ENCODE results near the gene FHOD3.
A peak's percentile ranks its signal among the peaks of the same experiment; 100 is the strongest.

The FHOD3 gene

GRCh38 chr18:36576339-36576738 is 278.8 kb downstream of the FHOD3 start:
- H3K27me3 ChIP-seq (ENCODE audit: insufficient read depth, low read length, poor library complexity, severe bottlenecking) = no peaks in the 10 kb centered on the region
- H3K36me3 ChIP-seq (ENCODE audit: insufficient read depth, low read length) = no peaks in the 10 kb centered on the region
- H3K4me3 ChIP-seq (ENCODE audit: low read length, poor library complexity, severe bottlenecking) = no peak overlapping the region
- TF ChIP-seq CTCF (conservative IDR thresholded peaks at IDR 0.05; ENCODE audit: low read length) (no peak), EZH2phosphoT487 (IDR thresholded peaks at IDR 0.05; ENCODE audit: borderline replicate concordance) (no peak)
- no peak overlapping the region for H3K4me2 ChIP-seq (ENCODE audit: low read depth, low read length, poor library complexity, severe bottlenecking)
- H3F3A ChIP-seq (ENCODE audit: low read depth) = no peaks in the 10 kb centered on the region
- no peaks in the 10 kb centered on the region for H3K9me3 ChIP-seq (ENCODE audit: insufficient read depth, low read depth, low read length)
- no peaks in the 10 kb centered on the region for H4K20me1 ChIP-seq (ENCODE audit: insufficient read depth, low read length, poor library complexity, severe bottlenecking)
- no peaks in the 10 kb centered on the region for H3K4me1 ChIP-seq (ENCODE audit: insufficient read depth, low read length, poor library complexity, severe bottlenecking)
- no peak overlapping the region for H2AFZ ChIP-seq (ENCODE audit: low read length)
- no peak overlapping the region for H3K9ac ChIP-seq (ENCODE audit: low read depth, low read length, poor library complexity, severe bottlenecking)
- no peaks in the 10 kb centered on the region for H3K9me2 ChIP-seq (replicated peaks; ENCODE audit: low read depth, low read length)
- H3K79me2 ChIP-seq (ENCODE audit: insufficient read depth, low read length) = no peaks in the 10 kb centered on the region

- no peaks in the 10 kb centered on the region for H4K20me1 ChIP-seq (ENCODE audit: insufficient read depth, low read length, poor library complexity, severe bottlenecking)
- no peaks in the 10 kb centered on the region for H3K9me2 ChIP-seq (replicated peaks; ENCODE audit: low read depth, low read length)
- no peaks in the 10 kb centered on the region for H3K79me2 ChIP-seq (ENCODE audit: insufficient read depth, low read length)
- H3K9me3 ChIP-seq (ENCODE audit: insufficient read depth, low read depth, low read length) = no peaks in the 10 kb centered on the region
- no peaks in the 10 kb centered on the region for H3K36me3 ChIP-seq (ENCODE audit: insufficient read depth, low read length)
- TF ChIP-seq EZH2phosphoT487 (IDR thresholded peaks at IDR 0.05; ENCODE audit: borderline replicate concordance) (no peak), CTCF (conservative IDR thresholded peaks at IDR 0.05; ENCODE audit: low read length) (no peak)
- no peak overlapping the region for H3K4me3 ChIP-seq (ENCODE audit: low read length, poor library complexity, severe bottlenecking)
- no peak overlapping the region for H3K9ac ChIP-seq (ENCODE audit: low read depth, low read length, poor library complexity, severe bottlenecking)
- H2AFZ ChIP-seq (ENCODE audit: low read length) = no peak overlapping the region; the same call in 1 of the 2 replicates
- no peaks in the 10 kb centered on the region for H3K27me3 ChIP-seq (ENCODE audit: insufficient read depth, low read length, poor library complexity, severe bottlenecking)
- H3K4me2 ChIP-seq (ENCODE audit: low read depth, low read length, poor library complexity, severe bottlenecking) = peak overlapping the region; percentile 22
- H3F3A ChIP-seq (ENCODE audit: low read depth) = no peaks in the 10 kb centered on the region
- H3K4me1 ChIP-seq (ENCODE audit: insufficient read depth, low read length, poor library complexity, severe bottlenecking) = no peaks in the 10 kb centered on the region
Observed at GRCh38 chr18:36578871-36579710, 281.6 kb downstream of the FHOD3 start.

DNA sequence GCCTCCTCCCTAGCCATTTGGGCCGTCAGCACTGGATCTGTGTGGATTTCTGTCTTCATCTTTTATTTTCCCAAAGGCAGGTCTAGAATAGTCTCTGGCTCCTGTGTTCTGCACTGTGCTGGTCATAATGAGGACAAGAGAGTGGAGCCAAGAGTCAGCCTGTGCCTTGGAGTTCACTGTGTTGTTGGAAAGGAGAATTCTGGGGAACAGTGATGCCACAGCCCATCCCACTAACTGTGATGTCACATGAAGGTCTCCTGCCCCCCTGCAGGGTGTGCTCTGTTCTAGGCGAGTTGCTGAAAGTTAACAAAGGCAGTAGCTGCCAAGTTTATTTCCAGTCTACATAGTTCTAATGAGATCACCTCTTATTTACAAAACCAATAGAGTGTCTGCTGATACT is 282.8 kb downstream of the FHOD3 start:
- H3K9me3 ChIP-seq (ENCODE audit: insufficient read depth, low read depth, low read length) = no peaks in the 10 kb centered on the region
- no peak overlapping the region for H2AFZ ChIP-seq (ENCODE audit: low read length)
- no peak overlapping the region for H3K4me2 ChIP-seq (ENCODE audit: low read depth, low read length, poor library complexity, severe bottlenecking)
- no peaks in the 10 kb centered on the region for H3K4me1 ChIP-seq (ENCODE audit: insufficient read depth, low read length, poor library complexity, severe bottlenecking)
- H3K27me3 ChIP-seq (ENCODE audit: insufficient read depth, low read length, poor library complexity, severe bottlenecking) = no peaks in the 10 kb centered on the region
- TF ChIP-seq EZH2phosphoT487 (IDR thresholded peaks at IDR 0.05; ENCODE audit: borderline replicate concordance) = no peak
- no peak for TF ChIP-seq CTCF (conservative IDR thresholded peaks at IDR 0.05; ENCODE audit: low read length)
- H3K4me3 ChIP-seq (ENCODE audit: low read length, poor library complexity, severe bottlenecking) = no peak overlapping the region
- H3K79me2 ChIP-seq (ENCODE audit: insufficient read depth, low read length) = no peaks in the 10 kb centered on the region
- no peak overlapping the region for H3K9ac ChIP-seq (ENCODE audit: low read depth, low read length, poor library complexity, severe bottlenecking)
- H3K9me2 ChIP-seq (replicated peaks; ENCODE audit: low read depth, low read length) = no peaks in the 10 kb centered on the region
- H3K36me3 ChIP-seq (ENCODE audit: insufficient read depth, low read length) = no peaks in the 10 kb centered on the region
- H3F3A ChIP-seq (ENCODE audit: low read depth) = no peaks in the 10 kb centered on the region
- H4K20me1 ChIP-seq (ENCODE audit: insufficient read depth, low read length, poor library complexity, severe bottlenecking) = no peaks in the 10 kb centered on the region
